HG03565 (cell line): ENCODE results near the gene TAOK3.
A peak's percentile ranks its signal among the peaks of the same experiment; 100 is the strongest.
"Not testable (repeated sequence)": the region's sequence is repeated elsewhere in the genome, so short reads cannot be mapped to it uniquely, and the experiment has no call there.

Experiments used
- ATAC-seq: cut with Tn5 transposase; IDR thresholded peaks from one replicate; pipeline ENCODE4 v1.9.1; 2021; ENCODE audit warnings: mild to moderate bottlenecking, moderate library complexity; ENCODE audit not compliant: unreplicated experiment

Gene TAOK3

DNA sequence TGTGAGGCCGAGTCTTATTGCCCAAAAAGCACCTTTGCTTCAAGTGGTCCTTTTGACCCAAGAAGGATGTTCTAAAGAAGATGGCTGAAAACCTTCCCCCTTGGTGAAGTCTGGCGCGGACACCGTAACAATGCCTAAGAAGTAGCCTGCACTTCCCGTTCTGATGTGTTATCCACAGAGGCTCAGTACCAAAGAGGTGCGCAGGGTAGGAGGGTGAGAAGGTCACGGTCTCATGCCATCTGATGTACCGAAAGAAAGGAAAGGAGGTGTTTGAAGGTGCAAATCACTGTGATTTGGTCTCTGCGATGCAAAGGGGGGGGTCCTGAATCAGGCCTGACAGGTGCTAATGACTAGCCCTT is 226.9 kb downstream of the TAOK3 start:
- no peak for ATAC-seq

DNA sequence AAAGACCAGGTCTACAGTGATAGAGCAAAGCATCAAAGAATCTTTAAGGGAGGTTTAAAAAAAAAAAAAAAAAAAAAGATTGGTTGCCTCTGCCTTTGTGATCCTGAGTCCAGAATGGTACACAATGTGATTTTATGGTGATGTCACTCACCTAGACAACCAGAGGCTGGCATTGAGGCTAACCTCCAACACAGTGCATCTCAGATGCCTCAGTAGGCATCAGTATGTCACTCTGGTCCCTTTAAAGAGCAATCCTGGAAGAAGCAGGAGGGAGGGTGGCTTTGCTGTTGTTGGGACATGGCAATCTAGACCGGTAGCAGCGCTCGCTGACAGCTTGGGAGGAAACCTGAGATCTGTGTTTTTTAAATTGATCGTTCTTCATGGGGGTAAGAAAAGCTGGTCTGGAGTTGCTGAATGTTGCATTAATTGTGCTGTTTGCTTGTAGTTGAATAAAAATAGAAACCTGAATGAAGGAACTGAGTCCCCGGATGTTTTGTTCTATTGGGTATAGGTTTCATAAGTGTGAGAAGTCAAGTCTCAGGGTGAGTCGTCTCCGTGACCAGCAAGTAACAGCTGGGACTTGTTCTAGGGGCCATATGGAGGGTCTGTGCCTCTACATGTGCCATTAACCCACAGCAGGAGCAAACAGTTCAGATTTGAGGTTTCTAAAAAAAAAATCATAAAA is 227.5 kb downstream of the TAOK3 start:
- no peak for ATAC-seq

DNA sequence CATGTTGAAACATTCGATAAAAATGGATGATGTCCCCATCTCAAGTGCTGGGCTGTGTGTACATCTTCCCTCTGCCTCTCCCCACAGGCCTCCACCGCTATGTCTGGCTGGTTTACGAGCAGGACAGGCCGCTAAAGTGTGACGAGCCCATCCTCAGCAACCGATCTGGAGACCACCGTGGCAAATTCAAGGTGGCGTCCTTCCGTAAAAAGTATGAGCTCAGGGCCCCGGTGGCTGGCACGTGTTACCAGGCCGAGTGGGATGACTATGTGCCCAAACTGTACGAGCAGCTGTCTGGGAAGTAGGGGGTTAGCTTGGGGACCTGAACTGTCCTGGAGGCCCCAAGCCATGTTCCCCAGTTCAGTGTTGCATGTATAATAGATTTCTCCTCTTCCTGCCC is 228.2 kb downstream of the TAOK3 start:
- no peak for ATAC-seq

DNA sequence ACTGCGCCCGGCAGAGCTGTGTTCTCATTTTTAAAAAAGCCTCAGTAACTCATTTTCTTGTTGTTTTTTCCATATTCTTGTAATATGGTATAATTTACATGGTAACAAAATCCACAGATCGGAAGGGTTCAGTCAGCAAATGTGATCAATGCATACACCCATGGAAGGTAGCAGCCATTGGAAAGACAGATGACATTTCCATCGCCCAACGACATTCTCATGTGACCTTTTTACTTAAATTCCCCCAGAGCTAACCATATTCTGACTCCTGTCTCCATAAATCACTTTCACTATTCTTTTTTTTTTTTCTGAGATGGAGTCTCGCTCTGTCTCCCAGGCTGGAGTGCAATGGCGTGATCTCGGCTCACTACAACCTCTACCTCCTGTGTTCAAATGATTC is 231.9 kb downstream of the TAOK3 start:
- ATAC-seq = no peak

DNA sequence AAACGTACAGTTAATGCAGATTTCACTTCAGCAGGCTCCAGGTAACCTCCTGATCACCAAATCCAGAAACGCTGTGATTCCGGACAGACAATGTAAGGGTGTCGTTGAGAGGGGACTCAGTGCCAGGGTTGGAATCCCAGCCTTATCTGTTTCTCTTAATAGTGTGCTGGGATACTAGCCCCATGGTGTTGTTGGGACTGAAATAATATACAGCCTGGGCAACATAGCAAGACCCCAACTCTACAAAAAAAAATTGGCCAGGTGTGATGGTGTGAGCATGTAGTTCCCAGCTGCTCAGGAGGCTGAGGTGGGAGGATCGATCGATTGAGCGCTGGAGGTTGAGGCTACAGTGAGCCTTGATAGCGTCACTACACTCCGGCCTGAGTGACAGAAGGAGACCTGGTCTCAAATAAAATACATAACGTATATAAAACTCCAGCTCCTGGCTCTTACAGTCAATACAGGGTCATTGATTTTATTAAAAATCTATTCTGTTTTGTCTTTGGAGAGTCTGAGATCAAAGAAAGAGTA is 235.5 kb downstream of the TAOK3 start:
- ATAC-seq = no peak

DNA sequence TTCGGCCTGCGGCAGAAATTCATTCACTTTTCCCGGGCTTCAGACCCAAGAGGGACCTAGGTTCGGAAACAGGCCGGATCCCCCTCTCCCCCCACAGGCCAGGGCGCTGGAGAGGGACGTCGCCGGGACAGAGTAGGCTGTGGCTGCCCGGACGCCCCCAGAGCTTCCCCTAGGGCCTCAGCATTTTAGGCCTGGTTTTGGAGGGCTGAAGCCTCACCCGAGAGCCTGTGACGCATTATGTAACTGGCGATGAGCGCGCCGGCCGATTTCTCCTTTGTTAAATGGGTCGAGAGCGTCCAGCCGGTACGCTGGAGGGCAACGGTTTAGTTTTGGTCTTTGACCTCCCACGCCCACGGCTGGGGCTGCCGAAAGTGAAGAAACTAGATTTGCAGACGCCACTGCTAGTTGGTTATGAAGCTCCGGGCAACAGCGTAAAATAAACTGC is 236.1 kb downstream of the TAOK3 start:
- ATAC-seq = peak; percentile 32

DNA sequence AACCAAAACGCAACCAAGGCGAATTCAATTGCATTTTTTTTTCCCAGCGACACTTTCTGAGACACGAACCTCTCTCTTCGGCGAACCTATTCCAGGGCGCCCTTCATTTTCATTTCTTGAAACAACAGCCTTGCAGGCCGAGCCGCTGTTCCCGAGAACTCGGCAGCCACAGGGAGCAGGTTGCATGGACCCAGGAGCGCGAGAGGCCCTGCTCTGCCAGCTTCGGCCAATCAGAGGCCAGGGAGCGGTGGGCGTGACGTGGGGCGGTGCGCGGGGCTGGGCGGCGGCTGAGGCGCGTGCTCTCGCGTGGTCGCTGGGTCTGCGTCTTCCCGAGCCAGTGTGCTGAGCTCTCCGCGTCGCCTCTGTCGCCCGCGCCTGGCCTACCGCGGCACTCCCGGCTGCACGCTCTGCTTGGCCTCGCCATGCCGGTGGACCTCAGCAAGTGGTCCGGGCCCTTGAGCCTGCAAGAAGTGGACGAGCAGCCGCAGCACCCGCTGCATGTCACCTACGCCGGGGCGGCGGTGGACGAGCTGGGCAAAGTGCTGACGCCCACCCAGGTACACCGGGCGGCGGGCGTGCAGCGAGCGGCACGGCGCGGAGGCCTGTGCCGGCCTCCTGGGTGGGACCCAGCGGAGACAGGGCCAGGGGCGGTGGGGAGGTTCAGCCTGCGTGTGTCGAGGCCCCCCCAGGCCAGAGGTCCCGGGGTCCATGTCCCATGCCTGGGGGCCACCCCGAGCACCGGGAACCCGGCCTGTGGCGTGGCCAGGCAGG is 236.7 kb downstream of the TAOK3 start, which contains the start of gene PEBP1:
TSS of gene PEBP1 (plus strand) at position 337 of the 771 bp plus-strand sequence. CDS start at position 423, 86 bp downstream.
- ATAC-seq = peak; percentile 86

DNA sequence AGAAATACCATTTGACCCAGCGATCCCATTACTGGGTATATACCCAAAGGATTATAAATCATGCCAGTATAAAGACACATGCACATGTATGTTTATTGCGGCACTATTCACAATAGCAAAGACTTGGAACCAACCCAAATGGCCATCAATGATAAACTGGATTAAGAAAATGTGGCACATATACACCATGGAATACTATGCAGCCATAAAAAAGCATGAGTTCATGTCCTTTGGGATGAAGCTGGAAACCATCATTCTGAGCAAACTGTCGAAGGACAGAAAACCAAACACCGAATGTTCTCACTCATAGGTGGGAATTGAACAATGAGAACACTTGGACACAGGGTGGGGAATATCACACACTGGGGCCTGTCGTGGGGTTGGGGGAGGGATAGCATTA is 243.3 kb downstream of the TAOK3 start:
- ATAC-seq = not testable (repeated sequence)

DNA sequence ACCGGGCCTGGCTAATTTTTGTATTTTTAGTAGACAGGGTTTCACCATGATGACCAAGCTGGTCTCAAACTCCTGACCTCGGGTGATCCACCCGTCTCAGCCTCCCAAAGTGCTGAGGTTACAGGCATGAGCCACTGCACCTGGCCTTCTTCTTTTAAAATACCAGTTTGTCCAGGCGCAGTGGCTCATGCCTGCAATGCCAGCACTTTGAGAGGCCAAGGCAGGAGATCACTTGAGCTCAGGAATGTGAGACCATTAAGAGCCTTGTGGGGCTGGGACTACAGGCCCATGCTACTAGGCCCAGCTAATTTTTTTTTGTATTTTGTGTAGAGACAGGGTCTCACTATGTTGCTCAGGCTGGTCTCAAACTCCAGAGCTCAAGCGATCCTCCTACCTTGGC is 244.8 kb downstream of the TAOK3 start:
- ATAC-seq = no peak

DNA sequence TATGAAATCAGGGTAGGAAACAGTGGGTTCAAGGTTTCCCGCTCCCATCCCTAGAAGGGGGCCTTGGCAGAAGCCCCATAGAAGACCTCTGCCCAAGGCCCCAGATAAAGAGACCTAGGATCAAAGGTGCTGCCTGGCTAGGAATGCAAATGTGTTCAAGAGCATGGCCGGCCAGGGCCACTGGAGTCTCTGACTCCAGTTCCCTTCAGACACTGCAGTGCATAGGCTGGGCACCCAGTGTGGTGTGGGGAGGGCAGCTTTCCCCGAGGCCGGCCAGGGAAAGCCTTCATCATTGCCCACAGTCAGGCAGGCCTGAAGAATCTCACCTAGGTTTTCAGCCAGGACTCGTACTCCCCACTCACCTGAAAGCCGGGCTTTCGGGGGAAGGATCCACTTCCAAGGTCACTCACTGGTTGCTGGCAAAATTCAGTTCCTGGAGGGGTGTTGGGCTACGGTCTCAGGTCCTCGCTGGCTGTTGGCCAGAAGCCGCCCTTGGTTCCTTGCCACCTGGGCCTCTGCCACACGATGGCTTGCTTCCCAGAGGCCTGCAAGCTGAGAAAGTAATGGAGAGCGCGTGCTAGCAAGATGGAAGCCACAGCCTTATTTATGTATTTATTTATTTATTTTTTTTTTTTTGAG is 246.5 kb downstream of the TAOK3 start:
- ATAC-seq = no peak

DNA sequence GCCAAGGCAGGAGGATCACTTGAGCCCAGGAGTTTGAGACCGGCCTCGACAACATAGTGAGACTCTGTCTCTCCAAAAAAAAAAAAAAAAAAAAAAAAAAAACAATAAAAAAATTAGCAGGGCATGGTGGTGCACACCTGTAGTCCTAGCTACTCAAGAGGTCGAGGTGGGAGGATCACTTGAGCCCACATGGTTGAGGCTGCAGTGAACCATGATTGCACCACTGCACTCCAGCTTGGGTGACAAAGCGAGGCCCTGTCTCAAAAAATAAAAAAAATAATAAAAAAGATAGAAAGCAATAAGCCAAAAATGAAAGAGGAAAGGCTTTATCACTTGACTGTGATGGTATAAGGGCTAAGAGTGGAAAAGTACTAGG is 247.0 kb downstream of the TAOK3 start:
- no peak for ATAC-seq

DNA sequence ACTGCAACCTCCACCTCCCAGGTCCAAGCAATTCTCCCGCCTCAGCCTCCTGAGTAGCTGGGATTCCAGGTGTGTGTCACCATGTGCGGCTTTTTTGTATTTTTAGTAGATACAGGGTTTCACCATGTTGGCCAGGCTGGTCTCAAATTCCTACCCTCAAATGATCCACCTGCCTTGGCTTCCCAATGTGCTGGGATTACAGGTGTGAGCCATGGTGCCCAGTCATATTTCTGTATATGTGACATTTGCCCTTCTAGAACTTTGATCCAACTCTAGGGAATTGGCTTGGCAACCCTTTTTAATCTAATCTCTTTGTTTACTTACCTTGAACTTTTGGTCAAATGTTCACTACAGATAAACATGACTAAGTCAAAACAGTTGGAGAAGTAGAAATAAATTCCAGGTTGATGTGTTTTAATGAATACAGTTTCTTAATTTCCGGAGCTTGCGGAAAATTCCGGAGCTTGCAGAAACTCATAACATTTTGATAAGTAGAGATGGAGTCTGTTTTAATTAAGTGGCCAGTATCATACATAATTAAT is 248.3 kb downstream of the TAOK3 start:
- no peak for ATAC-seq

DNA sequence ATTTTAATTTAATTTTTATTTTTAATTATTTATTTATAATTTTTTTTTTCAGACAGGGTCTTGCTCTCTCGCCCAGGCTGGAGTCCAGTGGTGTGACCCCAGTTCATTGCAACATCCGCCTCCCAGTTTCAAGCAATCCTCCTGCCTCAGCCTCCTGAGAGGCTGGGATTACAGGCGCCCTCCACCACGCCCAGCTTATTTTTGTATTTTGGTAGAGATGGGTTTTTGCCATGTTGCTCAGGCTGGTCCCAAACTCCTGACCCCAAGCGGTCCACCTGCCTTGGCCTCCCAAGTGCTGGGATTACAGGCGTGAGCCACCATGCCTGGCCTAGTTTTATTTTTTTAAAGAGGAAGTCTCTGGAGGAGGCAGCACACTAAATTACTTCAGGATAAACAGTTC is 250.4 kb downstream of the TAOK3 start:
- no peak for ATAC-seq

DNA sequence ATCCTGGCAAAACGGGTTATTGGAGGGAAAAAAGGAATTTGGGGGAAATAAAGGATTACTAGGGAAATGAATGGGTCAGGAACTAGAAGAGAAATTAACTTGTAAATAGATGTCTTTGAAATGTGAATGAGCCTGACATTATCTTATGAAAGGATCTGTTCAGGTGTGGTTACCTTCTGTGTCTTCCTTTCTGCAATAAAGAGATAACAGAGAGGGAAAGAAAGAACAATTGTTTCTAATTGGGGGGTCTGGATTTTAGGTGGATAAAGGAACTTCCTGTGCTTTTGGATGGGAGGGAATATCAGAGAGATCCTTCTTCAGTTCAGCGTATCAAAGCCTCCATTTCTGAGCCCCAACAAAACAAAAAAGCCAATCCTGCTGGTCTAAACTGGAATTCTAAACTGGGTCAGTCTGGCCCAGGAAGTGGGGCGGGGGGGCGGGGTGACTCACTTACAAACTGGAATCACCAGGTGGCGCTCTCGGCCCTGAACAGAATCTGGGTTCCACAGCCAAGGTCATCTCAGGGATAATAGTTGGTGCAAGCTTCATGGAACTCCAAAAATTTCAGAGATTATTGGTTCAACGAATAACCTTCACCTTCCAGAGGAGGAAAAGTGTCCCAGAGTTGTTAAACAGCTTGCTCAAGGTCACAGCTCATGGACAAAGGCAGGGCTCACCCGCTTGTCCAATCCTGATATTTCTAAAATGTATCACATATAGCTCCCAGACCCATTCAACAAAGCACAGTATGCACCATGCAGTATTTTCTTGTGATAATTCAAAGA is 251.9 kb downstream of the TAOK3 start:
- no peak for ATAC-seq

DNA sequence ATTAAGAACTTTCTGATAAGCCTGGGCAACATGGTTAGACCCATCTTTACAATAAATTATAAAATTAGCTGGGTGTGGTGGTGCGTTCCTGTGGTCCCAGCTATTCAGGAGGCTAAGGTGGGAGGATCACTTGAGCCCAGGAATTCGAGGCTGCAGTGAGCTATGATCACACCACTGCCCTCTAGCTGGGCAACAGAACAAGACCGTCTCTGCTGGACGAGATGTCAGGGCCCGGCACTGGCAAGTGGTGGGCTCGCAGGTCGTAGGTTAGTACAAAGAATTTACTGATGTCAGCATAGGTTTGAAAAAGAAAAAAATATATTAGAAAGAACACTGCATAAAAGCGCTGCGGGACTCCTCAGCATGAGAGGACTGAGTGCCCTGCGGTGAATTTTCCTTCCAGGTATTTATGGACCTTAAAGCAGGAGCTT is 253.2 kb downstream of the TAOK3 start:
- ATAC-seq = no peak

DNA sequence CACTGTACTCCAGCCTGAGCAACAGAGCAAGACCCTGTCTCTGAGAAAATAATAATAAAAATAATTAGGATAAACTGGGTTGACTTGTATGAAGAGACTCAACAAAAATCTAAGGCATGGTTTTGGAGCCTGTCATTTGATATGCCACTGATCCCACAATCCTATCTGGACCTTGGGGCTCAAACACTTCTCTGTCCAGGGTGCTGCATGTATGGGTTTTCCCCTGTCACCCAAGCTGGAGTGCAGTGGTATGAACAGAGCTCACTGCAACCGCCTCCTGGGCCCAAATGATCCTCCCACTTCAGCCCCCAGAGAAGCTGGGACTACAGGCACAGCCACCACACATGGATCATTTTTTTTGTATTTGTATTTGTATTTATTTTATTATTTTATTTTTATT is 263.6 kb downstream of the TAOK3 start:
- no peak for ATAC-seq

DNA sequence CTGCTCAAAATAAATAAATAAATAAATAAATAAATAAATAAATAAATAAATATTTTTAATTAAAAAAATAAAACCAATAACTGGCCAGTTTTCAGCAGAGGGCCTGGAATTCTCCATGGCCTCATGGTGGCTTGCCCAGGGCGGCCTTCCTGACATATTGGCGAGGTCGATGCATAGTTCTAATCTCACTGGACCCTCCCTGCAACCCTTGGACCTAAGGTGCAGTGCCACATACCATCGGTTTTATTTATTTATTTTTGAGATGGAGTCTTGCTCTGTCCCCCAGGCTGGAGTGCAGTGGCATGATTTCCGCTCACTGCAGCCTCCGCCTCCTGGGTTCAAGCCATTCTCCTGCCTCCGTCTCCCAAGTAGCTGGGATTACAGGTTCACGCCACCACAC is 265.0 kb downstream of the TAOK3 start:
- no peak for ATAC-seq

DNA sequence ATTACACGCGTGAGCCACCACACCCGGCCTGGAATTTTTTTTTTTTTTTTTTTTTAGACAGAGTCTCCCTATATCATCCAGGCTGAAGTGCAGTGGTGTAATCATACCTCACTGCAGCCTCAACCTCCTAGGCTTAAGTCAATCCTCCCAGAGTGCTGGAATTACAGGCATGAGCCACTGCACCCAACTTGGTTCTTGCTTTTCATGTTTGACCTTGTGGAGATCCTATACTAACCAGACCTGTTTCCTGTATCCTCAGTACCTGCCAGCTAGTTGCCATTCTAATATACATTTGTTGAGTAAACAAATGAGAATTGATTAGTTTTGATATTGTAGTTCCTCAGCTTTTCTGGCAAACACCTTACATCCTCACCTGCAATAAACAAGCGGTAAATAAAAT is 265.7 kb downstream of the TAOK3 start:
- no peak for ATAC-seq

DNA sequence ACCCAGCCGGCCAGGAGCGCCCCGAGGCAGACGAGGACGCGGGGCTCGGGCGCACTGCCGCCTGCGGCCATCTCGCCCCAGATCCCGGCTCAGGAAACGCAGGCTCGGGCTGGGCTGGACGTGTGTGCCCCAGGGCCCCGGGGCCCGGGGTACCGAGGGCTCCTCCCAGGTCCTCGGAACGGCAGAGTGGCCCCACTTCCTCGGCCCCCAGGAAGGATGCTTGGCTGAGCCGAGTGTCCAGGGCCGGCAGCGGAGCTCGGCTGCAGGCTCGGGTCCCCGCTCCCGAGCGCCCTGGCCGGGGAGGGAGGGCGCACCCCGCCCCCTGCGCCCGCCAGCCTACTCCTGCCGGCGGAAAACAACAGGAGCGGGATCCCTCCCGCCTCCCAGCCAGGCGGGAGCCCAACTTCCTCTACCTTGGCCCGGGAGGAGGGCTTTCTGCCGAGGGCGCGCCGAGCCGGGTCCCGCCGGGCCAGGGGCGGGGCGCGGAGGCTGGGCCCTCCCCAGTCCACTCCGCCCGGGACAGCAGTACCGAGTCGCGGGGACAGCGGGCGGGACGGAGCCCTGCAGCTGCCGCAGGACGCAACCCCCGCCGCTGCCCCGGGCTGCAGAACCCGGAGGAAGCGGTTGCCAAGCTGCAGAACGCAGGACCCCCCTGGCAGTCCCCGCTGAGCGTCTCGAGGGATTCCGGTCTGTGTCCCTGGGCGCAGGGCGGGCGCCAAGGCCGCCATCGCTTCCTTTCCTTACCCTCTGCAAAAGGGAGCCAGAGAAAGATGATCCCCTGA is 268.9 kb downstream of the TAOK3 start, which contains the start of gene VSIG10:
TSS of gene VSIG10 (minus strand) at position 411 of the 782 bp plus-strand sequence. CDS start at position 71, 340 bp downstream.
- ATAC-seq = no peak

DNA sequence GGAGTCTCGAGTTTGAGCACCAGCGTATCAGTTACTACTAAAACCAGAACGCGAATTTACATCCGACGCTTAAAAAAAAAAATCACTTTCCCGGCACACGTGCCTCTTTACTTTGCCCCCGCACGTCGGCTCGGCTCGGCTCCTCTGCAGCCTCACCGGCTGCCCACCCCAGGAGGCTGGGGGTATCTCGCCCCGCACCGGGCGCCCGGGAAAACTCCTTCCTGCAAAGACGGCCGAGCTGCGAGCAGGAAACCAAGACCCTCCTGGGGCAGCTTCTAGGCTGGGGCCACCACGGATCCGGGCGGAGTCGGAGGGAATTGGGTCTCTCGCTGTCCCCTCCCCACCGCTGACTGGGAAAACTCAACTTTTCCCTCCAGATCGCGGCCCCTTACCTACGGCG is 269.5 kb downstream of the TAOK3 start:
- ATAC-seq = no peak
